ENCODE results near the gene FRMD5. TPM values are rescaled to one million over a fixed set of nuclear protein-coding genes. Genes with fewer than 3 reads are reported as not detected.

The FRMD5 gene
- total RNA-seq, 1 donor from 2014 or later, result 1.5 TPM

- no peak for DNase-seq (ENCODE audit: low spot score)
- Mint-ChIP-seq H3K36me3 (ENCODE audit: low read depth) (peaks cover 1% of the 10 kb centered on the region), H3K4me1 (ENCODE audit: low read depth) (peaks cover 39% of the 10 kb centered on the region), H3K4me3 (ENCODE audit: unreplicated experiment) (no peak overlapping the region), H3K27me3 (ENCODE audit: low read depth) (no peaks in the 10 kb centered on the region), H3K9me3 (ENCODE audit: low read depth) (no peaks in the 10 kb centered on the region), H3K27ac (ENCODE audit: unreplicated experiment) (peak overlapping the region; percentile 92)
- TF ChIP-seq CTCF (IDR thresholded peaks at IDR 0.05), result peak; percentile 16
Observed at GRCh38 chr15:43913026-43913780, 281.9 kb downstream of the FRMD5 start.

GRCh38 chr15:43912208-43912607 is 282.9 kb downstream of the FRMD5 start:
- Mint-ChIP-seq H3K36me3 (ENCODE audit: low read depth) (peaks cover 1% of the 10 kb centered on the region), H3K9me3 (ENCODE audit: low read depth) (no peaks in the 10 kb centered on the region), H3K4me3 (ENCODE audit: unreplicated experiment) (no peak overlapping the region), H3K4me1 (ENCODE audit: low read depth) (peaks cover 39% of the 10 kb centered on the region), H3K27me3 (ENCODE audit: low read depth) (no peaks in the 10 kb centered on the region), H3K27ac (ENCODE audit: unreplicated experiment) (peak overlapping the region; percentile 29)
- no peak for TF ChIP-seq CTCF (IDR thresholded peaks at IDR 0.05)
- no peak for DNase-seq (ENCODE audit: low spot score)

GRCh38 chr15:43911235-43911781 is 283.8 kb downstream of the FRMD5 start:
- DNase-seq (ENCODE audit: low spot score), result no peak
- Mint-ChIP-seq H3K4me3 (ENCODE audit: unreplicated experiment) (no peak overlapping the region), H3K27ac (ENCODE audit: unreplicated experiment) (peak overlapping the region; percentile 49)

GRCh38 chr15:43908516-43909050 is 286.5 kb downstream of the FRMD5 start:
- no peak for DNase-seq (ENCODE audit: low spot score)
- H3K36me3 Mint-ChIP-seq (ENCODE audit: low read depth), result no peaks in the 10 kb centered on the region
- H3K27me3 Mint-ChIP-seq (ENCODE audit: low read depth), result no peaks in the 10 kb centered on the region
- H3K4me1 Mint-ChIP-seq (ENCODE audit: low read depth), result peaks cover 34% of the 10 kb centered on the region
- H3K9me3 Mint-ChIP-seq (ENCODE audit: low read depth), result no peaks in the 10 kb centered on the region
- no peak for TF ChIP-seq CTCF (IDR thresholded peaks at IDR 0.05)
- H3K27ac Mint-ChIP-seq (ENCODE audit: unreplicated experiment), result no peak overlapping the region
- no peak overlapping the region for H3K4me3 Mint-ChIP-seq (ENCODE audit: unreplicated experiment)

More at GRCh38 chr15:43911235-43911781, 283.8 kb downstream of the FRMD5 start:
- Mint-ChIP-seq H3K36me3 (ENCODE audit: low read depth) (peaks cover under 1% of the 10 kb centered on the region), H3K9me3 (ENCODE audit: low read depth) (no peaks in the 10 kb centered on the region), H3K27me3 (ENCODE audit: low read depth) (no peaks in the 10 kb centered on the region), H3K4me1 (ENCODE audit: low read depth) (peaks cover 39% of the 10 kb centered on the region)
- TF ChIP-seq CTCF (IDR thresholded peaks at IDR 0.05), result no peak

- no peak for TF ChIP-seq CTCF (IDR thresholded peaks at IDR 0.05)
- Mint-ChIP-seq H3K9me3 (ENCODE audit: low read depth) (no peaks in the 10 kb centered on the region), H3K36me3 (ENCODE audit: low read depth) (no peaks in the 10 kb centered on the region), H3K27me3 (ENCODE audit: low read depth) (no peaks in the 10 kb centered on the region), H3K27ac (ENCODE audit: unreplicated experiment) (no peak overlapping the region), H3K4me3 (ENCODE audit: unreplicated experiment) (no peak overlapping the region), H3K4me1 (ENCODE audit: low read depth) (peaks cover 5% of the 10 kb centered on the region)
- DNase-seq (ENCODE audit: low spot score), result no peak
Observed at GRCh38 chr15:43905755-43906154, 289.3 kb downstream of the FRMD5 start.

All from chondrocyte (in vitro differentiated cells).